ENCODE results near the gene AXIN2.

The AXIN2 gene

DNA sequence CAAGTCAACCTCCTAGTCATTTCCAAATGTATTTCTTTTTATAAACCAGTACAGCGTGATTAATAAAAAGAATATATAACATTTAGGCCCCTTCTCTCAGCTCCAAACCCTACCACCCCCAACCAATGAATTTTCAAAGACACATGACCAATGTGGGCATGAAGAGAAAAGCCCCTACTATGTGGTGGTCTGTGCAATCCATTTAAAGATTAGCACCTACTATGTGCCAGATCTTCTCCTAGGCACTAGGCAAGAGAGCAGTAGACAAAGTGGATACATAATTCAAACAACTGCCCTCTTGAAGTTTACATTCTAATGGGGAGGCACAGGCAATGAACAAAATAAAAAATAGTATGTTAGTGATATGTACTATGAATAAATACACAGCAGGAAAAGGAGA lies 19.4 kb downstream of the AXIN2 start:
- no peak overlapping the region for H3K27ac ChIP-seq (ENCODE audit: low read depth, low read length)
- H3K36me3 ChIP-seq (ENCODE audit: insufficient read depth, low read length), result peaks cover 84% of the 10 kb centered on the region
- WGBS, result no CpG with 5 or more reads among the region's 1 CpG
- H3K9me3 ChIP-seq (ENCODE audit: insufficient read depth, low read depth, low read length), result no peaks in the 10 kb centered on the region
- H3K27me3 ChIP-seq (ENCODE audit: insufficient read depth, low read length), result no peaks in the 10 kb centered on the region
- H3K4me3 ChIP-seq (ENCODE audit: low read length), result no peak overlapping the region
- H3K9ac ChIP-seq (ENCODE audit: low read depth, low read length), result no peak overlapping the region
- H3K4me1 ChIP-seq (ENCODE audit: insufficient read depth, low read length), result peaks cover 35% of the 10 kb centered on the region

DNA sequence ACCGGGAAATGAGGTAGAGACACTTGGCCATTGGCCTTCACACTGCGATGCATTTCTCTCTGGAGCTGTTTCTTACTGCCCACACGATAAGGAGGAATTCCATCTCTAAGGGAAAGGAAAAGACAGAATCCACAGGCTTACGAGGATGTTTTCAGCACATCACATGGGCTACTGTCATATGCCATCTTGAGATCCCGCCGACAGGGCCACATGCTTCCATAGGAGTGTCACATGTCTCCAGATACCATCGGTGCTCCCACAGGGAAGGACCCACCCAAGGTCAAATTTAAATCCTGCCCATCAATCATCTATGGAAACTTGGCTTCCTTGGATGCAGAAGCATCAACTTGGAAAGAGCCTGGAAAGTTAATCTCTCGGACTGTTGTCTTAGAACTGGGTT lies 20.0 kb downstream of the AXIN2 start:
- Histone ChIP-seq H3K4me1 (ENCODE audit: insufficient read depth, low read length) (peaks cover 29% of the 10 kb centered on the region), H3K9me3 (ENCODE audit: insufficient read depth, low read depth, low read length) (no peaks in the 10 kb centered on the region), H3K9ac (ENCODE audit: low read depth, low read length) (no peak overlapping the region), H3K36me3 (ENCODE audit: insufficient read depth, low read length) (peaks cover 84% of the 10 kb centered on the region), H3K27me3 (ENCODE audit: insufficient read depth, low read length) (no peaks in the 10 kb centered on the region), H3K27ac (ENCODE audit: low read depth, low read length) (no peak overlapping the region), H3K4me3 (ENCODE audit: low read length) (no peak overlapping the region)
- 96% methylated on average over 8 of the region's 8 CpGs for WGBS

DNA sequence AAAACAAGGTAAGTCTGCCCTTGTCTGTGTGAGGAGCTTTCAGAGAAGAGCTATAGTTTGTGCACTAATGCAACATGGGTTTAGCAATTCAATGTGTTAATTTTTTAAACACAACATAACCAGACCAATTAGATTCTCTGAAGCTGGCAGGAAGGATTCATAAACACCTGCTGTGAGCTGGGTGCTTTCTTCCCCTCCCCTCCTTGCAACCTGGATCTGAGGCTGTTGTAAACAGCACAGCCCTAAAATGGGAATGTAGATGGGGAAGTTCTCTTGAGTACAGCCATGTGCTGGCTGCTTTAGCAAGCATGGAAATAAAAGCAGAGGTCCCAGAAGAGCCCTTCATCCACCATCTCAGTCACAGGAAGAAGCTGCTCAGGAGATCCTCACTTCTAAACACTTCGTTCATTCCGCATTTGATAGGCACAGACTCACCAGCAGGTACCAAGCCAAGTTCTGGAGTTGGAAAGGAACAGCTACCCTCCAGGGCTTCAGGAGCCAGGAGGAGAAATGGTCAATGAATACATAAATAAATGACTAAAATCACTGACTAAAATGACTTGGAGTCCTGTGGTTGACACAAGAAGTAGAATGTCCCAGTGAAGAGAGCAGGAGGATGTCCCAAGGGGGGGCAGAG lies 21.7 kb downstream of the AXIN2 start:
- H3K4me1 ChIP-seq (ENCODE audit: insufficient read depth, low read length), result peaks cover 22% of the 10 kb centered on the region
- H3K9me3 ChIP-seq (ENCODE audit: insufficient read depth, low read depth, low read length), result no peaks in the 10 kb centered on the region
- no peak overlapping the region for H3K4me3 ChIP-seq (ENCODE audit: low read length)
- peak overlapping the region; percentile 5; the same call in 1 of the 2 replicates for H3K27ac ChIP-seq (ENCODE audit: low read depth, low read length)
- H3K27me3 ChIP-seq (ENCODE audit: insufficient read depth, low read length), result no peaks in the 10 kb centered on the region
- WGBS, result 85% methylated on average over 2 of the region's 2 CpGs
- no peak overlapping the region for H3K9ac ChIP-seq (ENCODE audit: low read depth, low read length)
- peaks cover 94% of the 10 kb centered on the region for H3K36me3 ChIP-seq (ENCODE audit: insufficient read depth, low read length)

DNA sequence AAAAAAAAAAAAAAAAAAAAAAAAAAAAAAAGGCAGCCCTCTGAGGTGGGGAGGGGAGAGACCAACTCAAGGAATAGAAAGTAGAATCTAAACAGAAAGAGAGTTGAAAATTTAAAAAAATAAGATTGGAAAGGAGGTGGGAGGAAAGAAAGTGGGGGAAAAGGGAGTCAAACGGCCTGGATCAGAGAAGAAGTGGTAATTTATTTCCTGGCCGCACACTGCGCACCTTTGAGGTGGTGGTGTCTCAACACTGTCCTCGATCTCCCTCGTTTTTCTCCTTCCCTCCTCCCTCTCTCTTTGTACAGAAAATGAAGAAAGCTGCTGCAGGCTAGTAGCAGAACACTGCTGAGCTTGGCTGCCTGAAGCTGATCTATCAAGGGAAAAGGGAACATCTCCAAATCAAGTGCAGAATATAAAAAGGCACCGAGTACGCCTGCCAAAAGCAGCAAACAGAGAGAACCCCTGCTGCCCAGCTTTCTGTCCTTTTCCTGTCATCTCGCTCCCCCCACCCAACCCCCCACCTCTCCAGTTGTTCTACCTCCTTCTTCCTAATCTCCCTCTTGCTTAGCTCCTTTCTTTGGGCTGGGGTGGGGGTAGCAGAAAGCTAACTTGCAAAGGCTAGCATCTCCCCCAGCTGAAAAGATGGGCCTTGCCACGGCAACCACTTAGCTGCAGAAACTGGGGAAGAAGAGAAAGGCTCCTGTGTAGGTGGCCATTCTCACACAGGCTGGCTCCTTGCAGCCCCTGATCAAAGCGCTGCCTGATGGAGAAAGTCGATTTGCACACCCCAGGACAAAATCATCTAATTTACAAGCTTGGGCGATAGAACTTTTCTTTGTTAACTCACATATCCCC lies 22.5 kb downstream of the AXIN2 start:
- H3K4me1 ChIP-seq (ENCODE audit: insufficient read depth, low read length), result peaks cover 21% of the 10 kb centered on the region
- H3K27me3 ChIP-seq (ENCODE audit: insufficient read depth, low read length), result no peaks in the 10 kb centered on the region
- no peak overlapping the region for H3K9ac ChIP-seq (ENCODE audit: low read depth, low read length)
- whole genome bisulfite sequencing, result 71% methylated on average over 12 of the region's 12 CpGs
- no peaks in the 10 kb centered on the region for H3K9me3 ChIP-seq (ENCODE audit: insufficient read depth, low read depth, low read length)
- H3K27ac ChIP-seq (ENCODE audit: low read depth, low read length), result peak overlapping the region; percentile 33; the same call in 1 of the 2 replicates
- H3K36me3 ChIP-seq (ENCODE audit: insufficient read depth, low read length), result peaks cover 95% of the 10 kb centered on the region
- no peak overlapping the region for H3K4me3 ChIP-seq (ENCODE audit: low read length)

DNA sequence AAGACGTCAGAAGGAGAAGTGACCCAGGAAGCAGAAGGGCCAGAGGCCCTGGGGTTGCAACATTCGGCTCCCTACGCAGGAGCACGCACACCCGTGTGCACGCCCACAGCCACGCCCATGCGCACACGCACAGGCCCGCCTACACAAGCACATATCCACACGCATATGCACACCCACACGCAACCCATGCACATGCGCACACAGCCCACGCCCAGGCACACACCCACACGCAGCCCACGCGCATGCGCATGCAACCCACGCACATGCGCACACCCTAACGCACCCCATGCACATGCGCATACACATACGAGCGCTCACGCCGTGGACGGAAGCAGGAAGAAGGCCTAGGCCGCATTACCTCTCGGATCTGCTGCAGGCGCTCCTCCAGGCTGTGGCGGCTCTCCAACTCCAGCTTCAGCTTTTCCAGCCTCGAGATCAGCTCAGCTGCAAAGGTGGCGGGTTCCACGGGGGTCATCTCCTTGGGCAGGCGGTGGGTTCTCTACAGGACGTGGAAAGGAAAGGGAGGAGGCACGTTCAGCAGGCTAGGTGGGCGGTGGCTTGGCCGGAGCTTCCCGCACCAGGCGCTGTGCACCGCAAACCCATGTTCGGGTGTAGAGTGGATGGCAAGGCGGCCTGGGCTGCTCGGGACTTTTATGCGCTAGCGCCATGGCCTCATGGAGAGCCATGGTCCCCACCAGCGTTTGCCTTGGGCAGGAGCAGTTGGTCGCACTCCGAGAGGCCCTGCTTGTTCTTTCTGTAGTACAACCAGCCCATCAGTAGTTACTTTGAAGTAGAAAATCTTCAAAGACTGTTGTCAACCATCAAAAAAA lies 23.4 kb downstream of the AXIN2 start:
- Histone ChIP-seq H3K4me3 (ENCODE audit: low read length) (no peak overlapping the region), H3K36me3 (ENCODE audit: insufficient read depth, low read length) (peaks cover 95% of the 10 kb centered on the region), H3K9me3 (ENCODE audit: insufficient read depth, low read depth, low read length) (no peaks in the 10 kb centered on the region), H3K9ac (ENCODE audit: low read depth, low read length) (no peak overlapping the region), H3K27me3 (ENCODE audit: insufficient read depth, low read length) (no peaks in the 10 kb centered on the region), H3K27ac (ENCODE audit: low read depth, low read length) (no peak overlapping the region), H3K4me1 (ENCODE audit: insufficient read depth, low read length) (peaks cover 21% of the 10 kb centered on the region)
- WGBS, result 93% methylated on average over 50 of the region's 50 CpGs

DNA sequence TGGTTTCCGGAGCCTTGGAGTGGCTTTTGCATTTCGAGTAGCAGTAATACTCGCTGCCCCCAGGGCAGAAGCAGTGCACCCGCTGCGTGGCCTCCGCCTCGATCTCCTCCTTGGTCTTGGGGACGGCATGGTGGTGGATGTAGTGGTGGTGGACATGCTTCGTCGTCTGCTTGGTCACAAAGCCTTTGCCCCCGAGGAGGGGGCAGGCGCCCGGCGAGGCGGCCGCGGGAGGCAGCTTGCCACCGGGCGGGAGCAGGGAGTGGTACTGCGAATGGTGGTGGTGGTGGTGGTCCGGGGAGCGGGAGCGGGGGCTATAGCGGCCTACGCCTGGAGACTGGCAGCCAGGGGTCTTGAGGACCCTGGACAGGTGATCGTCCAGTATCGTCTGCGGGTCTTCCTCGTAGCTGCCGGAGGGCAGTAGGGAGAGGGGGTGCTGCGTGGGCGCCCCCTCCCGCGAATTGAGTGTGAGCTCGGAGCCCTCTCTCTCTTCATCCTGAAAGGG lies 24.1 kb downstream of the AXIN2 start:
- 96% methylated on average over 35 of the region's 35 CpGs for WGBS
- Histone ChIP-seq H3K36me3 (ENCODE audit: insufficient read depth, low read length) (peaks cover 95% of the 10 kb centered on the region), H3K9me3 (ENCODE audit: insufficient read depth, low read depth, low read length) (no peaks in the 10 kb centered on the region), H3K27me3 (ENCODE audit: insufficient read depth, low read length) (no peaks in the 10 kb centered on the region), H3K4me3 (ENCODE audit: low read length) (no peak overlapping the region), H3K9ac (ENCODE audit: low read depth, low read length) (no peak overlapping the region), H3K4me1 (ENCODE audit: insufficient read depth, low read length) (peaks cover 21% of the 10 kb centered on the region), H3K27ac (ENCODE audit: low read depth, low read length) (no peak overlapping the region)

DNA sequence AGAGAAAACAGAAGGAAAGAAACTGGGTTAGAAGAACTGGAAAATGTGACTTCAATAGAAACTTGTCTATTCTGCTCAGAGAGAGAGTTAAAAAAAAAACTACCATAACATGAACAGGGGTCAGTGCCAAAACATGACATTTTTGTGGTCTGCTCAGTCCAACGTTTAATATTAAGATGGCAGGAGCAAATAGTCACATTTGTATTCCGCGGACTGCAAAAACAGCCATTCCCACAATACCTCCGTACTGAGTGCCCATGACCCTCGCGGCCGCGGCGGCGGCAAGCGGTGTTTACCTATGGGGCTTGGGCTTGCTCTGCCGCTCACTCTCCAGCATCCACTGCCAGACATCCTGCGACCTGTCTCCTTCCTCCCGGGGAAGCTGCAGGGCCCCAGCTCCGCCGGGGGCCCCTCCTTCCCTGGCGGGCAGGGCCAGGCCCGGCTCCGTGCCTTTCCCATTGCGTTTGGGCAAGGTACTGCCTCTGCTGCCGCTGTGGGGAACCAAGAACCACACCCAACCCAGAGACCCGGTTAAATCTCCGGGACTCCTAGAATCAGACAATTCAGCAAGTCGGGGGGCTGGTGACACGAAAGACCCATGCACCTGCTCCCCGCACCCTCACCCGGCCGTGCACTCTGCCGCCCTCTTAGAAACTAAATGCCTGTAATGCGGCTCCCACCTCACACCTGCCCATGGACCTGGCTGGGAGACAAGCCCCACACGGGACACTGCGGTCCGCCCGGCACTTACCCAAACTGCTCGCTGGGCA lies 24.7 kb downstream of the AXIN2 start:
- Histone ChIP-seq H3K27ac (ENCODE audit: low read depth, low read length) (no peak overlapping the region), H3K9me3 (ENCODE audit: insufficient read depth, low read depth, low read length) (no peaks in the 10 kb centered on the region), H3K9ac (ENCODE audit: low read depth, low read length) (no peak overlapping the region), H3K36me3 (ENCODE audit: insufficient read depth, low read length) (peaks cover 95% of the 10 kb centered on the region), H3K4me1 (ENCODE audit: insufficient read depth, low read length) (peaks cover 27% of the 10 kb centered on the region), H3K27me3 (ENCODE audit: insufficient read depth, low read length) (no peaks in the 10 kb centered on the region), H3K4me3 (ENCODE audit: low read length) (no peak overlapping the region)
- WGBS, result 96% methylated on average over 35 of the region's 35 CpGs

DNA sequence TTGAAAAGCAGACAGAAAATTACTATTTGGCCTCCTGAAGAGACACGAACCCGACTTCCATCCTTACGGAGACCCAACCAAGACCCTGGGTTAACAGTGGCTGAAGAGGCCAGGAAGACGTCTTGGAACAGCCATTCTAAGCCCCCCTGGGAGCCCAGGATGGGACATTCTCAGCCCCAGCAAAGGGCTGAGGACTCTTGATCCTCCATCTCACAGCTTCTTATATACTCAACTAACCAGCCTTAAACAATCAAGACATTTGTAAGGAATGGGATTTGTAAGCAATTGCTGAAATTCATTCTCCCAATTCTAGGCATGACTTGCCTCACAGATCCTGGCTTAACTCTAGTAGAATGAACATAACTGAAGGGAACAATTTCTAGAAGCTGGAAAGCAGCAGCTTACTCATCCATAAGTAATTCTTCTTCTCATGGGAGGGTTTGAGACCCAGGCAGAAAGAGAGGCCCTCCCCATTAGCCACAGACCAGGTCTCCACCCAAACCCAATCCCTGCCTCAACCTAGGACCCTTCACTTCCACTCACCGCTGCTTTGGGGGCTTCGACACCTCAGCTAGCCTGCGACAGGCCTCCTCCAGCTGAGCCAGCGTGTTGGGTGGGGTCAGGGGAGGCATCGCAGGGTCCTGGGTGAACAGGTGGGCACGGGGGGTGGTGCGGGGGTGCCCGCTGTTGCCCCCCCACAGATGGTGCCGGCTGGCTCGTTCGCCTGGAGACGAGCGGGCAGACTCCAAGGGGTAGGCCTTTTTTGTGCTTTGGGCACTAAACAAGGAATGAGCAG lies 25.5 kb downstream of the AXIN2 start:
- 96% methylated on average over 17 of the region's 17 CpGs for WGBS
- peaks cover 35% of the 10 kb centered on the region for H3K4me1 ChIP-seq (ENCODE audit: insufficient read depth, low read length)

DNA sequence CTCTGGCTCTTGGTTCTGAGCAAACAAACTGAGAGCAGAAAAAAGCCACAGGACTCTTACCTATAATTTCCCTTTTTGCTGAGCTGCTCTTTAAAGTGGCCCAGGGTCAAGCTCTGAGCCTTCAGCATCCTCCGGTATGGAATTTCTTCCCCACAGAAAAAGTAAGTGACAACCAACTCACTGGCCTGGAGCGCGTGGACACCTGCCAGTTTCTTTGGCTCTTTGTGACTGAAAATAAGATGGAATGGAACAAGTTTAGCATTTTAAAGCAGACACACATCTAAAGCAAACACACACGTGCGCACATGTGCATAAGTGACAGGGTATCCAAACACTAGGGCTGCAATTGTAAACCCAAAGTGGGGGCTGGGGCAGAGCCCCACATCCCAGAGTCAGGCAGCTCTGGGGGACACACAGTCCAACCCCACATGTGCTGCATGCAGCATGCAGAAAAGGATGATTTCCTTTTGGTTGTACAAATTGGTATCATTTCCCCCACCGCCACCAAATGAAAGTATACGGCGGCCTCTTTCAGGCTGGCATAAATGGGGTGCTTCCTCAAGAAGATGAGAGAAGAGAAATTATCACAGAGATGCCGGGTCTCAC lies 27.5 kb downstream of the AXIN2 start:
- H3K27ac ChIP-seq (ENCODE audit: low read depth, low read length), result no peak overlapping the region
- H3K36me3 ChIP-seq (ENCODE audit: insufficient read depth, low read length), result peaks cover 89% of the 10 kb centered on the region
- no peak overlapping the region for H3K9ac ChIP-seq (ENCODE audit: low read depth, low read length)
- WGBS, result 97% methylated on average over 9 of the region's 9 CpGs
- peaks cover 27% of the 10 kb centered on the region for H3K4me1 ChIP-seq (ENCODE audit: insufficient read depth, low read length)
- H3K27me3 ChIP-seq (ENCODE audit: insufficient read depth, low read length), result no peaks in the 10 kb centered on the region
- no peak overlapping the region for H3K4me3 ChIP-seq (ENCODE audit: low read length)
- H3K9me3 ChIP-seq (ENCODE audit: insufficient read depth, low read depth, low read length), result no peaks in the 10 kb centered on the region

More for the DNA sequence above, 25.5 kb downstream of the AXIN2 start:
- peaks cover 89% of the 10 kb centered on the region for H3K36me3 ChIP-seq (ENCODE audit: insufficient read depth, low read length)
- no peaks in the 10 kb centered on the region for H3K9me3 ChIP-seq (ENCODE audit: insufficient read depth, low read depth, low read length)
- no peak overlapping the region for H3K9ac ChIP-seq (ENCODE audit: low read depth, low read length)
- no peaks in the 10 kb centered on the region for H3K27me3 ChIP-seq (ENCODE audit: insufficient read depth, low read length)
- H3K27ac ChIP-seq (ENCODE audit: low read depth, low read length), result no peak overlapping the region
- H3K4me3 ChIP-seq (ENCODE audit: low read length), result no peak overlapping the region

Data from HUES64 (cell line).